SH-SY5Y (cell line): ENCODE measurements around the gene THSD7A.

Experiments
- GATA2 ChIP-seq: IDR thresholded peaks from 2 replicates; pipeline ENCODE4 v1.6.1; 2011; ENCODE audit warnings: mild to moderate bottlenecking, low read depth, low read length
- GATA3 ChIP-seq: IDR thresholded peaks from 2 replicates; pipeline ENCODE4 v1.6.1; 2011; ENCODE audit warnings: low read depth, mild to moderate bottlenecking, low read length, moderate library complexity

- TF ChIP-seq GATA2: no peak
- no peak for TF ChIP-seq GATA3
Observed at GRCh38 chr7:11420049-11420448, 411.9 kb downstream of the THSD7A start.
